ENCODE measurements around the gene ST8SIA6.

Gene ST8SIA6

DNA sequence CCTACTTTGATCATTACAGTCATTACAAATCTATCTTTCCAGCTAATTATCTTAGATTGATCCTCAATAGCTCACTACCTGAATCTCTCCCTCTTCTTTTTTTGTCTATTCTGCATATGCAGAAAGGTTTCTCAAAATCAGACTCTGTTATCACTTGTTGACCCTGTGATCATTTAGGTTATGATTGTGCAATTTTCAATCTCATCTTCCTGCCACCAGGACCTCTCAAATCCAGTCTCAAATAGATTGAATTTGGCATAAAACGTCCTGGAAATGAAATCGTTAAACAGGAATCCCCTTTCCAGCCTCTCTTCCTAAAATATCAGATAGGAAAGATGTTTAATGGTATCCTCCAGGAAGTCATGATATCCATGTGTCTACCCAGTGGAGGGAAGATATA lies 96.6 kb downstream of the ST8SIA6 start:
- Mint-ChIP-seq H3K9me3 (no peaks in the 10 kb centered on the region), H3K4me3 (no peak overlapping the region), H3K4me1 (peaks cover 6% of the 10 kb centered on the region), H3K36me3 (no peaks in the 10 kb centered on the region), H3K27ac (no peak overlapping the region)
- DNase-seq (ENCODE audit: low spot score in 2 of 2) (no peak), ATAC-seq (no peak)

DNA sequence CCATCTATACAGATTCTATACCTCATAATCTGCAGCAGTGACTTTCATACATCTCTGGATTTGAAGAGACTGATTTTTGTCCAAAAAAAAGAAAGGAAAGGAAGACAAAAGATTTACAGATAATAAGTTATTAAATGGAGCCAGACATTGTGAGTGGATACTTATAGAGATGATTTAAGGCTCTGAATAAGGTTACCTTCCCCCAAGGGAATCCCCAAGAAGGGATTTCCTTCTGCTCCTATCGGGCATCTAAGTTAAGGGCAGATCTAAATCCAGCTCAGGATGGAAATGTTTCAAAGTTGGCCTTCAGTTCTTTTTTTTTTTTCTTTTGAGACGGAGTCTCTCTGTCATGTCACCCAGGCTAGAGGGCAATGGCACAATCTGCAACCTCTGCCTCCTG lies 97.6 kb downstream of the ST8SIA6 start:
- Mint-ChIP-seq H3K36me3 (no peaks in the 10 kb centered on the region), H3K4me3 (no peak overlapping the region), H3K4me1 (peaks cover 6% of the 10 kb centered on the region), H3K9me3 (no peaks in the 10 kb centered on the region), H3K27ac (no peak overlapping the region)
- DNase-seq (ENCODE audit: low spot score in 2 of 2), result no peak
- ATAC-seq, result no peak

DNA sequence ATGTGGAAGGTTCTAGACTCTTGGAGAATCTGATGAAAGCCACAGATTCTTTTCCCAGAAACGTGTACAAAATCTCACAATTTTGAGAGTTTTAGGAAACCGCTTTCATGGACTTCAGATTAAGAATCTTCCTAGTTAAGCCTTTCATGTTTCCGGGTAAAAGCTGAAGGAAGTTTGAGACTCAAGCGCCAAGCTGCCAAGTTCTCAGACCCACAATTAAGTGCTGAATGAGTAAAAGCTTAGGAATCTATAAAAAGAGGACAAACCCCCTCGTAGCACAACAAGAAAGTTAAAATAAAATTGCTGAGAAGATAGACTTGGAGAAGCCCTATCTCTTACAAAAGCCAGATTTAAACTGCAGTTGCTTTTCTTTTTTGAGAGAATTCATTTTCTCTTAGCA lies 99.6 kb downstream of the ST8SIA6 start:
- H3K4me1 Mint-ChIP-seq, result peaks cover 6% of the 10 kb centered on the region
- H3K9me3 Mint-ChIP-seq, result no peaks in the 10 kb centered on the region
- DNase-seq (ENCODE audit: low spot score in 2 of 2) (no peak), ATAC-seq (no peak)
- H3K4me3 Mint-ChIP-seq, result no peak overlapping the region
- H3K27ac Mint-ChIP-seq, result no peak overlapping the region
- H3K36me3 Mint-ChIP-seq, result no peaks in the 10 kb centered on the region

DNA sequence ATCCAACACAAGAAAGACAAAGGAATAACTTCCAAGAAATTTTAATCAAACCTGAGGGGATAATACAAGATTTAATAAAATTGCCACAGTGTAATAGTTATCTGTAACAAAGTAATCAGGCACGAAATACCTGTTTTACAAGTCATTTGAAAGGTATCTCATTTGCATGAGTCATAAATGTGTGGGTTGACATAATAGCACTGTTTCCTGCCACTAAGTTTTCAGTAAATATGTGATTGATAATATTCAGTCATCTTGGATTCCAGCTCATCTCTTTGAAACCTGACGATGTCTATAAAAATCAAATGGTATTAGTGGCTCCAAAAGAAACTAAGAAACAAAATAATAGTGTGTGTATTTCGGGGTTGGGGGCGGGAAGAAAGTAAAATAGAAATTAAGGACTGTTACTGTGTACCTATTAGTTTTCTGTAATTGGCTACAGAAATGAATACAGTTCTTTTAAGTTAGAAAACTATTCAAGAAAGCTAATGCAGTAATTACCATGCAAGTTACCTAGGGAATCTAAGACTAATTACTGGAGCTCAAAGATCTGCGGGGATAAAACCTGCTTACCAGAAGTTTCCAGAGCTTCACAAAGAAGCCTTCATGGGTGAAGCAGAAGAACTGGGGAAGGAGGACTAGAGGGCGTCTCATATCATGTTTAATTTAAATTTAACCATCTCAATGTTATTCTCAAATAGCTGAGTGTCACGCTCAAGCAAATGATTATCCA lies 100.7 kb downstream of the ST8SIA6 start:
- no peak overlapping the region for H3K4me3 Mint-ChIP-seq
- H3K27ac Mint-ChIP-seq, result no peak overlapping the region
- no peaks in the 10 kb centered on the region for H3K9me3 Mint-ChIP-seq
- peak; percentile 50 for ATAC-seq
- H3K36me3 Mint-ChIP-seq, result no peaks in the 10 kb centered on the region
- DNase-seq (ENCODE audit: low spot score in 2 of 2), result no peak
- H3K4me1 Mint-ChIP-seq, result peaks cover 6% of the 10 kb centered on the region

DNA sequence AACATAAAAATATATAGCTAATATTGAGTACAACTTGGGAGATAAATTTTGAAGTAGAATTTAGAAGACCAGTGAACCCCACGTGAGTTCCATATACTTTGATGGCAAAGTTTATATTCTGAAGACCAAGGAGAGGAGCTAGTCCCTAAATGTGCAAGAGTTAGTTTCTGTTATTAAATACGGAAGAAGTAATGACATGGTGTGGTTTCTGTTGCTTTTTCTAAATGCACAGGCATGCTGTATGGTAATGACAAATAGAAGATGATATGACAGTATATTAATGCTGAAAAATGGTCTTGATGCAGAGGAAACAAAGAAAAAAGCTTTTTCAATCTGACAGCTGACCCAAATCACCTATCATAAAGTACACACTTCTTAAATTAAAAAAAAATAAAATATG lies 101.8 kb downstream of the ST8SIA6 start:
- Mint-ChIP-seq H3K4me1 (peaks cover 6% of the 10 kb centered on the region), H3K9me3 (no peaks in the 10 kb centered on the region), H3K36me3 (no peaks in the 10 kb centered on the region), H3K4me3 (no peak overlapping the region), H3K27ac (no peak overlapping the region)
- DNase-seq (ENCODE audit: low spot score in 2 of 2) (no peak), ATAC-seq (peak; percentile 67)

DNA sequence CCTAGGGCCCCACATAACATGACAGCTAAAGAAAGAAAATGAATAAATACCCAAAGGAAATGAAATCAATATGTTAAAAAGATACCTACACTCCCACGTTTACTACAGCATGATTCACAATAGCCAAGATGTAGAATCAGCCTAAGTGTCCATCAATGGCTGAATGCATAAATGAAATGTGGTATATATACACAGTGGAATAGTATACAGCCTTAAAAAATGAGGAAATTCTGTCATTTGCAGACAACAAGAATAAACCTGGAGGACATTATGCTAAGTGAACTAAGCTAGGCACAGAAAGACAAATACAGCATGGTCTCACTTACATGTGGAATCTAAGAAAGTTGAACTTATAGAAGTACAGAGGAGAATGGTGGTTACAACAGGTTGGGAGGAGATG lies 102.9 kb downstream of the ST8SIA6 start:
- Mint-ChIP-seq H3K9me3 (no peaks in the 10 kb centered on the region), H3K27ac (no peak overlapping the region), H3K36me3 (no peaks in the 10 kb centered on the region), H3K4me1 (peaks cover 6% of the 10 kb centered on the region), H3K4me3 (no peak overlapping the region)
- ATAC-seq (no peak), DNase-seq (ENCODE audit: low spot score in 2 of 2) (no peak)

DNA sequence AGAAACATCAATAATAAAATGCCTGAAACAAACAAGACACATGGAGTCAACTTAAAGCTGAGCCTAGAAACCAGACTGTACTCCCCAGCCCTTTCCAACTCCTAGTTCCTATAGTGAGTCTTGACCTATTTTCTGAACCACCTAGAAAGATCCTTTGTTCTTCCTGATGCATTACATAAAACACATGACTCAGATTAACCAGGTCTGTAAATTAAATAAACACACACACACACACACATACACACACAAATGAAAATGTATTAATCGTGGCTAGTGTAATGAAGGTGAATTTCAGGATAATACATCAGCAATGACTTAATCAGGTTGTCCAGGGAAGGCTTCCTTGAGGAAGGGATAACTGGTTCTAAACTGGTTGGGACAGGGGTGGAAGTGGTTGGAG lies 104.7 kb downstream of the ST8SIA6 start:
- H3K36me3 Mint-ChIP-seq, result no peaks in the 10 kb centered on the region
- H3K4me1 Mint-ChIP-seq, result peaks cover 6% of the 10 kb centered on the region
- ATAC-seq (no peak), DNase-seq (ENCODE audit: low spot score in 2 of 2) (no peak)
- no peaks in the 10 kb centered on the region for H3K9me3 Mint-ChIP-seq
- H3K4me3 Mint-ChIP-seq, result no peak overlapping the region
- no peak overlapping the region for H3K27ac Mint-ChIP-seq

DNA sequence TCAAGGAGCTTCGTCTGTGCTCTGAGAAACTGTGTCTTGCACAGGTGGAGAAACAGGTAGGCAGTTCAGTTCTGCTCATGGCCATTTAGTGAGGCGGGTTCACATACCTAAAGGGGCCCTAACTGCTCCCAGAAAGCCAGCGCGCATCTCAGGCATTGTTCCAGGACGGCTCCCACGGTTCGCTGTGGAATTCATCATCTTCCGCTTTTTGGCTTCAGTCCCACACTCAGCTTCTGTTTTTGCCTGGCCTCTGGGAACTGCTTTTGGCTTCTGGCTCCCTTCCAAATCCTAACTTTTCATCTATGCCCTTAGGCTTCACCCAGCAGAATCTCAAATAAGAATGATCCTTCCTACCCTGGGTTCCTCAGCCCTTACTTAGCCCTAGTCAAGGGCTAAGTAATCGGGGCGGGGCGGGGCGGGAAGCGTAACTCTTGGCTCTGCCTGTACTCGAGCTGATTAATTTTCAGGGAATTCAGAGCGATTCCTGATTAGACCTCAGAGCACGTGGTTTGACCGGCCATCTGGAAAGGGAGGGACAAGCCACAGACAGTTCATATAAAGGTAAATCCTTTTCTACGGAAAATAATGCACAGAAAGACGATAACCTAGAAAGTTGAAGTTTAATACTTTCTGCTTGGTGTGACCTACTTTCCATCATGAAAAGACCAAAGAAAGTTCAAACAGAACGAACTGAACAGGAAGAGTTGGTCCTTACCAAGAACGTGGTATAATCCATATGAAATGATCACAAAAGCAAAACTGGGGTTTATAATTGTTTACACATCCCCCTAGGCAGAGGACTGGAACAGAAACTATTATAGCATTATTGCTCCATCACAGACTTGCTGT lies 105.7 kb downstream of the ST8SIA6 start:
- no peaks in the 10 kb centered on the region for H3K36me3 Mint-ChIP-seq
- no peaks in the 10 kb centered on the region for H3K9me3 Mint-ChIP-seq
- H3K4me3 Mint-ChIP-seq, result no peak overlapping the region
- H3K4me1 Mint-ChIP-seq, result peaks cover under 1% of the 10 kb centered on the region
- no peak for ATAC-seq
- no peak for DNase-seq (ENCODE audit: low spot score in 2 of 2)
- no peak overlapping the region for H3K27ac Mint-ChIP-seq

DNA sequence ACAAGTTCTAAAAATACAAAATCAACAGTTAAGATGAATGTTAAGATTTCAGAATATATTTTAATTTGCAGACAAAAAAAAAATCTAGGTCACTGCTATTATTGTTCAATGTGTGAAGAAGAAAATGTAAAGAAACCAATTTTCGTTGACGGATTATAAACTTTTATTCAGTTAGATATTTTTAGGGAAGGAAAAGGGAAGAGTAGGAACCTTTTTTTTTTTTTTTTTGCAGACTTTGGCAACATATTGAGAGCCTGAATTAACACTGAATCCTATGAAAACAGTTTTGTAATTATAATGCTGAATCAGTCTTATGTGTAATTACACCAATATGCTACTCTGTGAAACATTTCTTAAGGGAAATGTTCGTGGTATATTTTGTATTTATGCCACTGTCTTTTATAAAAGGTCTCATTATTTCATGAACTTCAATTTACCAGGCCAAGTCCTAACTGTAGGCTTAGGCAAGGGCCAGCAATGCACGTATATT lies 106.3 kb downstream of the ST8SIA6 start:
- H3K4me3 Mint-ChIP-seq, result no peak overlapping the region
- no peaks in the 10 kb centered on the region for H3K9me3 Mint-ChIP-seq
- no peaks in the 10 kb centered on the region for H3K36me3 Mint-ChIP-seq
- H3K4me1 Mint-ChIP-seq, result no peaks in the 10 kb centered on the region
- H3K27ac Mint-ChIP-seq, result no peak overlapping the region
- ATAC-seq (no peak), DNase-seq (ENCODE audit: low spot score in 2 of 2) (no peak)

DNA sequence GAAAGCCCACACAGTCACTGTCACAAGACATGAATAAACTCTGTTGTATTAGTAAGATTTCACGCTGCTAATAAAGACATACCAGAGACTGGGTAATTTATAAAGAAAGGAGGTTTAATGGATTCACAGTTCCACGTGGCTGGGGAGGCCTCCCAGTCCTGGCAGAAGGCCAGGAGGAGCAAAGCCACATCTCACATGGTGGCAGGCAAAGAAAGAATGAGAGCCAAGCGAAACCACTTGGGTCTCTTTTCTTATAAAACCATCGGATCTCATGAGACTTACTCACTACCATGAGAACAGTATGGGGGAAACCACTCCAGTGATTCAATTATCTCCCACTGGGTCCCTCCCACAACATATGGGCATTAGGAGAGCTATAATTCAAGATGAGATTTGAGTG lies 110.2 kb downstream of the ST8SIA6 start:
- Mint-ChIP-seq H3K36me3 (no peaks in the 10 kb centered on the region), H3K4me1 (no peaks in the 10 kb centered on the region), H3K27ac (no peak overlapping the region), H3K4me3 (no peak overlapping the region), H3K9me3 (peaks cover 11% of the 10 kb centered on the region)
- DNase-seq (ENCODE audit: low spot score in 2 of 2), result no peak
- ATAC-seq, result no peak

DNA sequence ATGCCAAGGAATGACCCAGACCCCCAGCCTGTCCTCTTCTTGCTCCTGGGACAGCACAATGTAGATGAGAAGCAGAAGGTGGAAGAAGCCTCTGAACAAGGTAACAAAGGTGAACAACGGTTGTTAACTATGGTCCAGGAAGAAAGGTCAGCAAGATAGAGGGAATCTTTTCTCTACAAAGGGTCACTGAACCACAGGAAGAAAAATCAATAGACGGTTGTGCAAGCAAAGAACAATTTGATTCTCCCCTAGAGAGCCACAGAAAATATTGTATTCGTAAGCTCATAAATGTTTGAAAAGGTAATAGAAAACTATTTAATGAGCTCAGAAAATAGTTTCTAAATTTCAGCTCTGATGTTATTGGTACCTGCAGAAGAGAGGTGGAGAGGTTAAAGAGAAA lies 111.3 kb downstream of the ST8SIA6 start:
- DNase-seq (ENCODE audit: low spot score in 2 of 2) (no peak), ATAC-seq (no peak)
- no peaks in the 10 kb centered on the region for H3K36me3 Mint-ChIP-seq
- no peak overlapping the region for H3K27ac Mint-ChIP-seq
- H3K4me1 Mint-ChIP-seq, result no peaks in the 10 kb centered on the region
- no peak overlapping the region for H3K4me3 Mint-ChIP-seq
- peaks cover 11% of the 10 kb centered on the region for H3K9me3 Mint-ChIP-seq

DNA sequence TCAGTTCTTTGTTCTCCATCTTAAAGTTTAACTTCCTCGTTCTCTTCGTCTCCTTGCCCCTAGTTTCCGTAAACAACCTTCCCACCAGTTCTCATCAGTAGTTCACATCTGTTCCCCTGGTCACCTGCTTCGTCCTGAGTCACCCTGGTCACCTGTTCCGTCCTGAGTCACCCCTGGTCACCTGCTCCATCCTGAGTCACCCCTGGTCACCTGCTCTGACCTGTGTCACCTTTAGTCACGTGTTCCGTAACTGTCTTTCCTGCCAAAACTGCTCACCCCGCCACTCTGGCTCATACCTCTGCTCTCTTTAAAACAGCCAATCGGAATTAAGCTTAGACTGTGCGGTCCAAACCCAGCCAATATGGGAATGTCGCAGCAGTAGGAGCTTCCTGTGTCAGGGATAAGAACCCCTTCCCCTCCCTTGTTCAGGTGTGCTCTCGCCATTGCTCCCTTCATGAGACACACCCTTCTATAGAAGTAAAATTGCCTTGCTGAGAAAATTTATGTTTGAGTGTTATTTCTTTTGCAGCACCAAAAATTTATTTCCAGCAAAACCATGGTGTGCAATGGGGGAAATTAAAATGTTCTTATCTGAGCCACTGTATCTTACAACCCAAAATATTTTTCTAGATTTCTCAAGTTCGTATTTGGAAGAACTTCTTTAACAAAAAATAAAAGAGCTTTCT lies 114.1 kb downstream of the ST8SIA6 start:
- peaks cover 11% of the 10 kb centered on the region for H3K9me3 Mint-ChIP-seq
- DNase-seq (ENCODE audit: low spot score in 2 of 2), result no peak
- H3K27ac Mint-ChIP-seq, result no peak overlapping the region
- H3K4me1 Mint-ChIP-seq, result no peaks in the 10 kb centered on the region
- no peak for ATAC-seq
- no peaks in the 10 kb centered on the region for H3K36me3 Mint-ChIP-seq
- H3K4me3 Mint-ChIP-seq, result no peak overlapping the region

DNA sequence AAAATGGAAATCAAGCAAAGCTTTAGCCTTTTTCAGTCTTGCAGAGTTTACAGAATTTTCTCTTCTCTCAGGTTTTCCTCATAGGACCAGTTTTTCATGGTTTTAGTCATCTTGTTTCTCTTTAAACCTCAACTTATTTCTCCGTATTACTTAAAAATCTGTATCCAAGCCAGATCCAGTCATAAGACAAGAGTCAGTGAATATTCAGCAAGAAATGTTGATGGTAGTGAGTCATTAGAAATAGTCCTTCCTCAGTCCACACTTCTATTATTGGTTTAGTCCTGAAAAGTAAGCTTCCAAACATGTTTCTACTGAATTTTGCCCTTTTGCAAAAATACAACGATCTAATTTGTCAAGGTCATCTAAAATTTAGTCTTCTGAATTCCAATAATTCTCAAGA lies 119.3 kb downstream of the ST8SIA6 start:
- DNase-seq (ENCODE audit: low spot score in 2 of 2) (no peak), ATAC-seq (no peak)
- H3K4me3 Mint-ChIP-seq, result no peak overlapping the region

DNA sequence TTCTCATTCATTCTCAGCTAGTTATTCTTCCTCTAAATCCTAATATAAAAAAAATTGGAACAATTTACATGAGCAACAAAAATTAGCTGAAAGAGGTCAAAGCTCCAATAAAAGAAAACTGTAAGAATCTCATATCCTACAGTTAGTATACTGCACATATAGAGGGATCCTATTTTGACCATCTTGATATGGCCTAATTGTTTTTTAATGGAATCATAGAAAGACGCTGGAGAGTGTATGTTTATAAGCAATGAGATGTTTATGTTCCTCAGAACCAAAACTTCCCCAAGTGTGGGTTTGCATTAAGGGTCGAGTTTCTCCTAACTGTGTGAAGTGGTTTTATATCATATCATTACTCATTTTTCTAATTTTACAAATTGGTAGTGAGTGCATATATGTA lies 123.9 kb downstream of the ST8SIA6 start:
- Mint-ChIP-seq H3K27ac (no peak overlapping the region), H3K4me3 (no peak overlapping the region), H3K4me1 (no peaks in the 10 kb centered on the region), H3K36me3 (no peaks in the 10 kb centered on the region), H3K9me3 (no peaks in the 10 kb centered on the region)
- DNase-seq (ENCODE audit: low spot score in 2 of 2) (no peak), ATAC-seq (no peak)

More for the DNA sequence above, 119.3 kb downstream of the ST8SIA6 start:
- Mint-ChIP-seq H3K9me3 (peaks cover under 1% of the 10 kb centered on the region), H3K36me3 (no peaks in the 10 kb centered on the region), H3K4me1 (no peaks in the 10 kb centered on the region), H3K27ac (no peak overlapping the region)

DNA sequence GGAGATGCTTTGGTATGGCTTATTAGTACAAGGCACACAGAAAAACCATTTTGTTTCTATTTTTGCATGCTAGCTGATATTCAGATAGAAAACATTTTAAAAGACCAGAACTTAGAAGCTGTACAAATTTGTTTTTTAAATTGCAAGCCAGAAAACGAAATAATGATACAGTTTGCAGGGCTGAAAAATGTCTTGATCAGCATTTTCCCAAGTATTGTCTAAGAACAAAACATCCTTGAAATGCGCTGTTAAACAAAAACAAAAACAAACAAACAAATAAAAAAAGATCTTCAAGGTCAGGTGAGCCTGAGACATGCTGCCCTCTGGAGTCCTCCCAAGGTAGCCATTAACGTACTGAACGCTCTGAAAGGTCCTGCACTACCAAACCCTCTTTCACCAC lies 128.0 kb downstream of the ST8SIA6 start:
- H3K27ac Mint-ChIP-seq, result no peak overlapping the region
- H3K4me3 Mint-ChIP-seq, result no peak overlapping the region
- H3K36me3 Mint-ChIP-seq, result no peaks in the 10 kb centered on the region
- H3K9me3 Mint-ChIP-seq, result no peaks in the 10 kb centered on the region
- ATAC-seq (no peak), DNase-seq (ENCODE audit: low spot score in 2 of 2) (no peak)
- H3K4me1 Mint-ChIP-seq, result no peaks in the 10 kb centered on the region
